T-helper 2 cell treated with Interferon-gamma antibody and Interleukin-4, amounts not matched to agents 5 μg/mL and 100 μg/mL, for 36 hours (primary cell): ENCODE data around the gene TEAD3.
"Not testable (repeated sequence)": the region's sequence is repeated elsewhere in the genome, so short reads cannot be mapped to it uniquely, and the experiment has no call there.

Source experiments
- DNase-seq: peaks from one replicate; pipeline ENCODE4 v3.0.0; 2021; ENCODE audit warnings: low spot score
- H3K27ac Mint-ChIP-seq: one replicate; pipeline ENCODE4 v1.8.0; 2021; ENCODE audit warnings: mild to moderate bottlenecking, mixed read lengths
- H3K27me3 Mint-ChIP-seq: one replicate; pipeline ENCODE4 v1.8.0; 2021; ENCODE audit warnings: low read depth, mixed read lengths
- H3K36me3 Mint-ChIP-seq: one replicate; pipeline ENCODE4 v1.8.0; 2021; ENCODE audit warnings: low read depth, mixed read lengths
- H3K4me1 Mint-ChIP-seq: one replicate; pipeline ENCODE4 v1.8.0; 2021; ENCODE audit warnings: low read depth, mixed read lengths
- H3K4me3 Mint-ChIP-seq: one replicate; pipeline ENCODE4 v1.8.0; 2022; ENCODE audit warnings: mild to moderate bottlenecking, moderate library complexity, mixed read lengths
- H3K9me3 Mint-ChIP-seq: one replicate; pipeline ENCODE4 v1.8.0; 2021; ENCODE audit warnings: mixed read lengths

TEAD3 gene

DNA sequence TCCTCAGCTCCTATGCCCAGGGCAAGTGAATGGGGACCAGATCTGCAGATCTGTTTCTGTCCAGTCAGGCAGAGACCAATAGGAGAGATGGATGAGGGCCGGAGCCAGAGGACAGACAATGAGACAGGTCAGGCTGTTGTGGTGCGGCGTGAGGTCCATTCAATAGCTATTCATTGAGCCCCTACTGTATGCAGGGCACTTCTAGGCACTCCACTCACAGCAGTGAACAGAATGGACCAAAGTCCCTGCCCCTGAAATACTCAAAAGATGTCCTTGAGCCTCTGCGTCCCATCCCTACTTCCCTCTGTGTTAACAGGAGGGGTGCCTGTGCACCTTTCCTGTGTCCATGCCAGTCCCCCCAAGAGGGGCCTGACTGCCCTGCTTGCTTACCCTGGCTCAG is 24.4 kb upstream of the TEAD3 start:
- no peak overlapping the region for H3K4me3 Mint-ChIP-seq
- H3K9me3 Mint-ChIP-seq = no peaks in the 10 kb centered on the region
- peaks cover 3% of the 10 kb centered on the region for H3K27me3 Mint-ChIP-seq
- H3K36me3 Mint-ChIP-seq = no peaks in the 10 kb centered on the region
- peaks cover 12% of the 10 kb centered on the region for H3K4me1 Mint-ChIP-seq
- no peak overlapping the region for H3K27ac Mint-ChIP-seq
- no peak for DNase-seq

- Mint-ChIP-seq H3K4me1 (peaks cover 11% of the 10 kb centered on the region), H3K27me3 (peaks cover 6% of the 10 kb centered on the region), H3K36me3 (no peaks in the 10 kb centered on the region), H3K4me3 (no peak overlapping the region), H3K9me3 (no peaks in the 10 kb centered on the region), H3K27ac (no peak overlapping the region)
- no peak for DNase-seq
Measured at GRCh38 chr6:35519313-35520015, 22.6 kb upstream of the TEAD3 start.

DNA sequence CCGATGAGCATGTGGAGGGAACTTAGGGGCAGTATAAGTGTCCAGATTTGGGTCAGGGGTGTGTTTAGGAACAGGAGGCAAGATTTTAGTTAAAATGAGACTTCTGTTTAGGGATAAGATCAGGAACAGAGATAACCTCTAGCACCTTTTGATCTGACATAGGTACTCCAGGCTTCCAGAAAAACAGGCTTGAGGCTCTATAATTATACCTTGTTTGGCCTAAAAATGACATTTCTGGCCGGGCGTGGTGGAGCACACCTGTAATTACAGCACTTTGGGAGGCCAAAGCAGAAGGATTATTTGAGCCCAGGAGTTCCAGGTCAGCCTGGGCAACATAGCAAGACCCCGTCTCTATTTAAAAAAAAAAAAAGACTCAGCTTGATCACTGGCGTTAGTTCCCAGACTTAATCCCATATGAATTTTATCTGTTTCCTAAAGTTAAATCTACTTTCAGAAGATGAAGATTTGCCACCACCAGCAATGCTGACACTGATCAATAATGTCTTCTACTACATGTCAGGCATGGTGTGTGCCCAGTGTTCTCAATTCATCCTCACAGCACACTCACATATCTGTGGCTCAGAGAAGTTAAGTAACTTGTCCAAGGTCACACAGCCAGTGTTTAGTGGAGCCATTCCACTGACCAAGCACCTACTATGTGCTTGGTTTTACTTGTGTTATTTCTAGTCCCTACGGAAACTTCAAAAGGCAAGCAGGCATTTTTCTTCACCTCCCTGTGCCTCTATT is 21.9 kb upstream of the TEAD3 start:
- Mint-ChIP-seq H3K4me1 (peaks cover 9% of the 10 kb centered on the region), H3K27me3 (peaks cover 6% of the 10 kb centered on the region), H3K4me3 (no peak overlapping the region), H3K36me3 (no peaks in the 10 kb centered on the region), H3K27ac (no peak overlapping the region), H3K9me3 (no peaks in the 10 kb centered on the region)
- no peak for DNase-seq

DNA sequence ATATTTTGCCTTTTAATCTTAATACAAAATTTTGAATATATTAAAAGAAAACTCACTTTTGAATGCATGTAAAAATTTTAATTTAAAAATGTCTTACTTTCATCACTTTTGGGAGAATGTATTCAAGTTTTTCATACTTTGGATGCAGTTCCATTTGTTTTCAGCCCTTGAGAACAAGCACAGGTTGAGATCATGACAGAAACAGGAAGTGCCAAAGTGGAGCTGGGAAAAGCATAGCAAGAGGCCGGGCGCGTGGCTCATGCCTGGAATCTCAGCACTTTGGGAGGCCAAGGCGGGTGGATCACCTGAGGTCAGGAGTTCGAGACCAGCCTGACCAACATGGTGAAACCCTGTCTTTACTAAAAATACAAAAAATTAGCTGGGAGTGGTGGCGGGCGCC is 21.1 kb upstream of the TEAD3 start:
- not testable (repeated sequence) for H3K9me3 Mint-ChIP-seq, H3K27ac Mint-ChIP-seq, DNase-seq, H3K4me3 Mint-ChIP-seq, H3K4me1 Mint-ChIP-seq, H3K36me3 Mint-ChIP-seq, H3K27me3 Mint-ChIP-seq

GRCh38 chr6:35516712-35517111 is 19.8 kb upstream of the TEAD3 start:
- Mint-ChIP-seq H3K4me3 (no peak overlapping the region), H3K27ac (no peak overlapping the region), H3K27me3 (peaks cover 13% of the 10 kb centered on the region), H3K4me1 (no peaks in the 10 kb centered on the region), H3K36me3 (no peaks in the 10 kb centered on the region), H3K9me3 (no peaks in the 10 kb centered on the region)
- DNase-seq = no peak

DNA sequence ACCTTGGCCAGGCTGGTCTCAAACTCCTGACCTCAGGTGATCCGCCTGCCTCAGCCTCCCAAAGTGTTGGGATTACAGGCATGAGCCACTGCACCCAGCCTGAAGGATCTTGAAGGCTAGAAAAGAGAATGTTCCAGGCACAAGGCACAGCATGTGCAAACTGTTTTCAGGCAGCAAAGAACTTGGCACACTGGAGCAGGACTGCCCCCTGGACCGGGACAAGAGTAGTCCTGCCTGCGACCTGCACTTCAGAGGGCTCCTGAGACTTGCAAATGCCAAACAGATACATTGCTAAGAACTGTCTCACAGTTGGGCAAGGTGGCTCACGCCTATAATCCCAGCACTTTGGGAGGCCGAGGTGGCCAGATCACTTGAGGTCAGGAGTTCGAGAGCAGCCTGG is 19.1 kb upstream of the TEAD3 start:
- not testable (repeated sequence) for H3K9me3 Mint-ChIP-seq, H3K36me3 Mint-ChIP-seq, H3K27ac Mint-ChIP-seq, DNase-seq, H3K4me1 Mint-ChIP-seq, H3K4me3 Mint-ChIP-seq
- peaks cover 17% of the 10 kb centered on the region for H3K27me3 Mint-ChIP-seq

GRCh38 chr6:35514587-35514986 is 17.7 kb upstream of the TEAD3 start:
- no peak overlapping the region for H3K4me3 Mint-ChIP-seq
- no peaks in the 10 kb centered on the region for H3K36me3 Mint-ChIP-seq
- no peaks in the 10 kb centered on the region for H3K9me3 Mint-ChIP-seq
- peaks cover 24% of the 10 kb centered on the region for H3K27me3 Mint-ChIP-seq
- H3K4me1 Mint-ChIP-seq = no peaks in the 10 kb centered on the region
- H3K27ac Mint-ChIP-seq = no peak overlapping the region
- DNase-seq = no peak

DNA sequence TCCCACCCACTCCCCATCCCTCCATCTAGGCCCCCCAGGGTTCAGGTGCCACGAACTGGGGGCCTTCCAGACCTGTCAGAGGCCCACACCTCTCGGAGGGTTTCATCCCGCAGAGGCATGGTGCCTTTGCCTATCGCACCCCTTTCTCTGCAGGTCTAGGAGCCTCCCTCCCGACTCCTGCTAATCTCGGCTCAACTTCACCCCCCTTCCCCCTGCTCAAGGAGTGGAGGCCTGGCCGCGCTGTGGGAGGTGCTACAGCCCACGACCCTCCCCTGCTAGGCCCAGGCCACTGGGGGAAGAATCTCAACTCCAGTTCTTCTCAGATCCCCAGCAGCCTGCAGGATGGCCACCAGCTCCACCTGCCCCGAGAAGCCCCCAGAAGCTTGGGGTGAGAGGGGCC is 15.9 kb upstream of the TEAD3 start, which contains the start of gene TULP1:
TSS of gene TULP1 (minus strand) at position 157 of the 400 bp plus-strand sequence. CDS start at position 119, 38 bp downstream.
- no peak within 1 kb of the TSS for H3K27ac Mint-ChIP-seq
- peaks cover 31% of the 10 kb centered on the region for H3K27me3 Mint-ChIP-seq
- H3K4me1 Mint-ChIP-seq = no peaks in the 10 kb centered on the region
- no peaks in the 10 kb centered on the region for H3K36me3 Mint-ChIP-seq
- no peak for DNase-seq
- H3K9me3 Mint-ChIP-seq = no peaks in the 10 kb centered on the region
- H3K4me3 Mint-ChIP-seq = no peak within 1 kb of the TSS

GRCh38 chr6:35512006-35512405 is 15.1 kb upstream of the TEAD3 start:
- DNase-seq = no peak
- Mint-ChIP-seq H3K27ac (no peak overlapping the region), H3K4me3 (no peak overlapping the region), H3K27me3 (peaks cover 31% of the 10 kb centered on the region), H3K36me3 (no peaks in the 10 kb centered on the region), H3K4me1 (no peaks in the 10 kb centered on the region), H3K9me3 (no peaks in the 10 kb centered on the region)

DNA sequence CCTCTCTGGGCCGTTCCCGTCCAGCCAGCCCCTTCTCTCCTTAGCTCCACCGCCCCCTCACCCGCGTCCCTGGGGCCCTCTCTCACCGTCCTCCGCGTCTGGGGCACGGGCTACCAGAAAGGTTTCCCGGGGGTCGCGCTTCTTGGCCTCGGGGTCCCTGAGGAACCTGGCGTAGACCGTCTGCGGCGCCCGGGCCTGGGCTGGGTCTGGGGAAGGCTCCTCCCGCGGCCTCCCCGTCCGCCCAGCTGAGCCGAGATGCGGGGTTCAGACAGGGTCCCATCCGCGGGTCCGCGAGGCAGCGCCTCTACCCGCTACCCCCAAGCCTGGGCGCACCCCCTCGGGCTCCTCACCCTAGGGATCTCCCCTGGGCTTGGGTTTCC is 14.7 kb upstream of the TEAD3 start:
- H3K4me1 Mint-ChIP-seq = no peaks in the 10 kb centered on the region
- H3K27ac Mint-ChIP-seq = no peak overlapping the region
- H3K9me3 Mint-ChIP-seq = no peaks in the 10 kb centered on the region
- H3K4me3 Mint-ChIP-seq = no peak overlapping the region
- peaks cover 33% of the 10 kb centered on the region for H3K27me3 Mint-ChIP-seq
- no peak for DNase-seq
- H3K36me3 Mint-ChIP-seq = no peaks in the 10 kb centered on the region

DNA sequence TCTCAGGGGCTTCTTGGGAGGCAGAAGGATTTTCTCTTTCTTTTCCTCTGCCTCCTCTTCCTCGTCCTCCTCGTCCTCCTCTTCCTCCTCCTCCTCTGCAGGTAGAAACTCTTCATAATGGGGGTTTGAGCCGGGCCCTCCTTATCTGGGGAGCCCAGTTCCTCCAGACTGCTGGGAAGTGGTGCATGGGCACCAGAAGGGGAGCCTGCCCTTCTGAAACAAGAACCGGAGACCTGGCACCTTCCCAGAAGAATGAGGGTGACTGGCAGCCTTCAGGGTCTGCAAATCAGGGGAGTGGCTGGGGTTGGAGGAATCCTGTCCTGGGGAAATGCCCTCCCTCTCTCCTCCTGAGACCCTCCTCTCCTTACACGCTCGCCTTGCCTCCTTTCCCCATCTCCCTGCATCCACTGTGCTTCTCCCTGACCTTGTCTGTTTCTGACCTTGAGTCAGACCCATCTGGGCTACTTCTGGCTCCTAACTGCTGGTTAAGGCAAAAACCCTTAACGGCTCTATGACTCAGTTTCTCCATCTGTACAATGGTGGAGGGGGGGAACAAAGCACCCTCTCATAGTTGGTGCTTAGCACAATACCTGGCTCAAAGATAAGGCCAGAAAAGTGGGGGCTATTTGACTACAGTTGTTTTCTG is 14.2 kb upstream of the TEAD3 start:
- Mint-ChIP-seq H3K27ac (no peak overlapping the region), H3K4me3 (no peak overlapping the region), H3K36me3 (no peaks in the 10 kb centered on the region), H3K27me3 (peaks cover 36% of the 10 kb centered on the region), H3K9me3 (no peaks in the 10 kb centered on the region), H3K4me1 (no peaks in the 10 kb centered on the region)
- no peak for DNase-seq

GRCh38 chr6:35508542-35508941 is 11.7 kb upstream of the TEAD3 start:
- no peaks in the 10 kb centered on the region for H3K4me1 Mint-ChIP-seq
- no peak overlapping the region for H3K27ac Mint-ChIP-seq
- H3K4me3 Mint-ChIP-seq = no peak overlapping the region
- no peaks in the 10 kb centered on the region for H3K9me3 Mint-ChIP-seq
- H3K36me3 Mint-ChIP-seq = no peaks in the 10 kb centered on the region
- DNase-seq = no peak
- H3K27me3 Mint-ChIP-seq = peaks cover 42% of the 10 kb centered on the region

- no peaks in the 10 kb centered on the region for H3K9me3 Mint-ChIP-seq
- no peaks in the 10 kb centered on the region for H3K4me1 Mint-ChIP-seq
- H3K36me3 Mint-ChIP-seq = no peaks in the 10 kb centered on the region
- no peak overlapping the region for H3K4me3 Mint-ChIP-seq
- H3K27ac Mint-ChIP-seq = no peak overlapping the region
- DNase-seq = no peak
- H3K27me3 Mint-ChIP-seq = peaks cover 45% of the 10 kb centered on the region
Measured at GRCh38 chr6:35508027-35508426, 11.1 kb upstream of the TEAD3 start.

DNA sequence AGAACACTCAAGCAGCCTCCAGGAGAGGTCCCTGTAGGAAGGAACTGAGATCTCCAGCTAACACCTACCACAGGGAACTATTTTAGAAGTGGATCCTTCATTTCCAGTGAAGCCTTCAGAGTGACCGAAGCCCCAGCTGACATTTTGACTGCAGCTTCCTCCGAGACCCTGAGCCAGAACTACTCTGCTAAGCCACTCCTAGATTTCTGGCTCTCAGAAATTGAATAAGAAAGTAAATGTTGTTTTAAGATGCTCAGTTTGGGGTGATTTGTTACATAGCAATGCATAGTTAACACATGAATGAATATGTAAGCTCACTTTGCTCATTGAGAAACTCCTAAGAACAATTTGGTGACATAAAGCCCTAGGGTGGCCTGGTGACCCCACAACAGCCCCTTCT is 10.3 kb upstream of the TEAD3 start:
- H3K4me1 Mint-ChIP-seq = no peaks in the 10 kb centered on the region
- peaks cover 42% of the 10 kb centered on the region for H3K27me3 Mint-ChIP-seq
- H3K27ac Mint-ChIP-seq = no peak overlapping the region
- no peak overlapping the region for H3K4me3 Mint-ChIP-seq
- H3K36me3 Mint-ChIP-seq = no peaks in the 10 kb centered on the region
- H3K9me3 Mint-ChIP-seq = no peaks in the 10 kb centered on the region
- DNase-seq = no peak
